Memory B cell (primary cell): ENCODE measurements around the gene PGAM1.

ENCODE experiments used
- ATAC-seq: fragments of 150-1000 bp; cut with Tn5 transposase; 2 replicates; pipeline ENCODE4 v1.10.0; 2021; ENCODE audit warnings: low read depth, mild to moderate bottlenecking, moderate library complexity
- DNase-seq, 2 donors: peaks; one replicate each; pipeline ENCODE4 v3.0.0; 2022; ENCODE audit warnings: low spot score in 2 of 2
- H3K27ac Mint-ChIP-seq: one replicate; pipeline ENCODE4 v1.8.0; 2022; ENCODE audit warnings: mild to moderate bottlenecking, moderate library complexity, mixed read lengths
- H3K27me3 Mint-ChIP-seq: one replicate; pipeline ENCODE4 v1.8.0; 2022; ENCODE audit warnings: mixed read lengths
- H3K36me3 Mint-ChIP-seq: one replicate; pipeline ENCODE4 v1.8.0; 2022; ENCODE audit warnings: mild to moderate bottlenecking, mixed read lengths
- H3K4me1 Mint-ChIP-seq: one replicate; pipeline ENCODE4 v1.8.0; 2022; ENCODE audit warnings: mixed read lengths
- H3K4me3 Mint-ChIP-seq: one replicate; pipeline ENCODE4 v1.8.0; 2022; ENCODE audit warnings: mild to moderate bottlenecking, moderate library complexity, mixed read lengths
- H3K9me3 Mint-ChIP-seq: one replicate; pipeline ENCODE4 v1.8.0; 2022; ENCODE audit warnings: mixed read lengths

PGAM1 gene

GRCh38 chr10:97425964-97426775, at the start of gene PGAM1:
Gene PGAM1 (plus strand): TSS chr10:97426191. CDS start chr10:97426308, 117 bp downstream.
- no peaks in the 10 kb centered on the region for H3K9me3 Mint-ChIP-seq
- peak; percentile 94 to 95 for DNase-seq
- H3K36me3 Mint-ChIP-seq = peaks cover 2% of the 10 kb centered on the region
- H3K4me3 Mint-ChIP-seq = peak within 1 kb of the TSS; percentile 89
- peaks cover 25% of the 10 kb centered on the region for H3K4me1 Mint-ChIP-seq
- no peaks in the 10 kb centered on the region for H3K27me3 Mint-ChIP-seq
- peak within 1 kb of the TSS; percentile 92 for H3K27ac Mint-ChIP-seq
- ATAC-seq = peak; percentile 87

- ATAC-seq (no peak), DNase-seq (no peak)
- Mint-ChIP-seq H3K9me3 (no peaks in the 10 kb centered on the region), H3K27me3 (no peaks in the 10 kb centered on the region), H3K36me3 (peaks cover 19% of the 10 kb centered on the region), H3K4me3 (no peak overlapping the region), H3K4me1 (no peaks in the 10 kb centered on the region), H3K27ac (no peak overlapping the region)
These were observed 49.6 kb upstream of the PGAM1 start for GRCh38 chr10:97376413-97376812.

- H3K27ac Mint-ChIP-seq = no peak overlapping the region
- peaks cover 12% of the 10 kb centered on the region for H3K36me3 Mint-ChIP-seq
- H3K4me1 Mint-ChIP-seq = no peaks in the 10 kb centered on the region
- no peaks in the 10 kb centered on the region for H3K9me3 Mint-ChIP-seq
- no peak overlapping the region for H3K4me3 Mint-ChIP-seq
- ATAC-seq = no peak
- DNase-seq = no peak
- no peaks in the 10 kb centered on the region for H3K27me3 Mint-ChIP-seq
These were observed 46.8 kb upstream of the PGAM1 start for GRCh38 chr10:97378933-97379921.

- H3K9me3 Mint-ChIP-seq = no peaks in the 10 kb centered on the region
- no peaks in the 10 kb centered on the region for H3K27me3 Mint-ChIP-seq
- peaks cover 15% of the 10 kb centered on the region for H3K36me3 Mint-ChIP-seq
- no peaks in the 10 kb centered on the region for H3K4me1 Mint-ChIP-seq
- no peak overlapping the region for H3K27ac Mint-ChIP-seq
- H3K4me3 Mint-ChIP-seq = no peak overlapping the region
- no peak for ATAC-seq
- no peak for DNase-seq
These were observed 45.5 kb upstream of the PGAM1 start for GRCh38 chr10:97380516-97380915.

- Mint-ChIP-seq H3K27ac (no peak overlapping the region), H3K9me3 (no peaks in the 10 kb centered on the region), H3K27me3 (no peaks in the 10 kb centered on the region), H3K36me3 (peaks cover 15% of the 10 kb centered on the region), H3K4me1 (no peaks in the 10 kb centered on the region), H3K4me3 (no peak overlapping the region)
- ATAC-seq (no peak), DNase-seq (no peak)
These were observed 44.4 kb upstream of the PGAM1 start for GRCh38 chr10:97381626-97382025.

GRCh38 chr10:97383159-97383558, 42.8 kb upstream of the PGAM1 start:
- DNase-seq = no peak
- Mint-ChIP-seq H3K4me1 (no peaks in the 10 kb centered on the region), H3K9me3 (no peaks in the 10 kb centered on the region), H3K27me3 (no peaks in the 10 kb centered on the region), H3K36me3 (peaks cover 17% of the 10 kb centered on the region), H3K27ac (no peak overlapping the region), H3K4me3 (no peak overlapping the region)
- no peak for ATAC-seq

GRCh38 chr10:97384156-97384555, 41.8 kb upstream of the PGAM1 start:
- Mint-ChIP-seq H3K36me3 (peaks cover 22% of the 10 kb centered on the region), H3K27ac (no peak overlapping the region), H3K27me3 (no peaks in the 10 kb centered on the region), H3K4me1 (no peaks in the 10 kb centered on the region), H3K9me3 (no peaks in the 10 kb centered on the region), H3K4me3 (no peak overlapping the region)
- ATAC-seq = no peak
- DNase-seq = no peak

- DNase-seq = no peak
- H3K27ac Mint-ChIP-seq = no peak overlapping the region
- no peak for ATAC-seq
- no peaks in the 10 kb centered on the region for H3K9me3 Mint-ChIP-seq
- peaks cover 22% of the 10 kb centered on the region for H3K36me3 Mint-ChIP-seq
- H3K4me3 Mint-ChIP-seq = no peak overlapping the region
- H3K27me3 Mint-ChIP-seq = no peaks in the 10 kb centered on the region
- no peaks in the 10 kb centered on the region for H3K4me1 Mint-ChIP-seq
These were observed 41.4 kb upstream of the PGAM1 start for GRCh38 chr10:97384641-97385040.

GRCh38 chr10:97385565-97385964, 40.4 kb upstream of the PGAM1 start:
- ATAC-seq (no peak), DNase-seq (no peak)
- Mint-ChIP-seq H3K27ac (peak overlapping the region; percentile 42), H3K4me3 (no peak overlapping the region), H3K9me3 (no peaks in the 10 kb centered on the region), H3K36me3 (peaks cover 22% of the 10 kb centered on the region), H3K4me1 (no peaks in the 10 kb centered on the region), H3K27me3 (no peaks in the 10 kb centered on the region)

GRCh38 chr10:97388152-97388551, 37.8 kb upstream of the PGAM1 start:
- DNase-seq (no peak), ATAC-seq (peak; percentile 13)
- H3K27ac Mint-ChIP-seq = peak overlapping the region; percentile 47
- no peaks in the 10 kb centered on the region for H3K4me1 Mint-ChIP-seq
- peaks cover 21% of the 10 kb centered on the region for H3K36me3 Mint-ChIP-seq
- no peaks in the 10 kb centered on the region for H3K9me3 Mint-ChIP-seq
- H3K4me3 Mint-ChIP-seq = no peak overlapping the region
- H3K27me3 Mint-ChIP-seq = no peaks in the 10 kb centered on the region

GRCh38 chr10:97390091-97390490, 35.9 kb upstream of the PGAM1 start:
- Mint-ChIP-seq H3K4me3 (no peak overlapping the region), H3K27me3 (no peaks in the 10 kb centered on the region), H3K27ac (peak overlapping the region; percentile 35), H3K9me3 (no peaks in the 10 kb centered on the region), H3K4me1 (no peaks in the 10 kb centered on the region), H3K36me3 (peaks cover 26% of the 10 kb centered on the region)
- DNase-seq (no peak), ATAC-seq (no peak)

- Mint-ChIP-seq H3K4me1 (no peaks in the 10 kb centered on the region), H3K27ac (no peak overlapping the region), H3K27me3 (no peaks in the 10 kb centered on the region), H3K4me3 (no peak overlapping the region), H3K9me3 (no peaks in the 10 kb centered on the region), H3K36me3 (peaks cover 26% of the 10 kb centered on the region)
- DNase-seq (no peak), ATAC-seq (no peak)
These were observed 32.9 kb upstream of the PGAM1 start for GRCh38 chr10:97393034-97393573.

GRCh38 chr10:97396056-97396455, 29.9 kb upstream of the PGAM1 start:
- no peak overlapping the region for H3K27ac Mint-ChIP-seq
- no peak overlapping the region for H3K4me3 Mint-ChIP-seq
- H3K4me1 Mint-ChIP-seq = peaks cover 5% of the 10 kb centered on the region
- peaks cover 16% of the 10 kb centered on the region for H3K36me3 Mint-ChIP-seq
- ATAC-seq (no peak), DNase-seq (no peak)
- no peaks in the 10 kb centered on the region for H3K9me3 Mint-ChIP-seq
- H3K27me3 Mint-ChIP-seq = no peaks in the 10 kb centered on the region
